HG03520 (cell line): Measurements from ENCODE around the gene MYRIP.
"Not testable (repeated sequence)": the region's sequence is repeated elsewhere in the genome, so short reads cannot be mapped to it uniquely, and the experiment has no call there.

Source experiments
- ATAC-seq: cut with Tn5 transposase; IDR thresholded peaks from one replicate; pipeline ENCODE4 v1.9.1; 2021; ENCODE audit warnings: mild to moderate bottlenecking, moderate library complexity; ENCODE audit not compliant: unreplicated experiment

The MYRIP gene

GRCh38 chr3:40077139-40077538 is 267.7 kb downstream of the MYRIP start:
- ATAC-seq = not testable (repeated sequence)

DNA sequence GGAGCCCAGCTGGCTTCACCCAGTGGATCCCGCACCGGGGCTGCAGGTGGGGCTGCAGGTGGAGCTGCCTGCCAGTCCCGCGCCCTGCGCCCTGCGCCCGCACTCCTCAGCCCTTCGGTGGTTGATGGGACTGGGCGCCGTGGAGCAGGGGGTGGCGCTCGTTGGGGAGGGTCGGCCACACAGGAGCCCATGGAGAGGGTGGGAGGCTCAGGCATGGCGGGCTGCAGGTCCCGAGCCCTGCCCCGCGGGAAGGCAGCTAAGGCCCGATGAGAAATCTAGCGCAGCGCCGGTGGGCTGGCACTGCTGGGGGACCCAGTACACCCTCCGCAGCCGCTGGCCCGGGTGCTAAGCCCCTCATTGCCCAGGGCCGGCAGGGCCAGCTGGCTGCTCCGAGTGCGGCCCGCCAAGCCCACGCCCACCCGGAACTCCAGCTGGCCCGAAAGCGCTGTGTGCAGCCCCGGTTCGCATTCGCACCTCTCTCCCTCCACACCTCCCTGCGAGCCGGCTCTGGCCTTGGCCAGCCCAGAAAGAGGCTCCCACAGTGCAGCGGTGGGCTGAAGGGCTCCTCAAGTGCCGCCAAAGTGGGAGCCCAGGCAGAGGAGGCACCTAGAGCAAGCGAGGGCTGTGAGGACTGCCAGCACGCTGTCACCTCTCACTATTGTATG is 268.6 kb downstream of the MYRIP start:
- not testable (repeated sequence) for ATAC-seq

- ATAC-seq = no peak
Observed at GRCh38 chr3:40078590-40078989, 269.2 kb downstream of the MYRIP start.

GRCh38 chr3:40079203-40079846 is 269.9 kb downstream of the MYRIP start:
- no peak for ATAC-seq

DNA sequence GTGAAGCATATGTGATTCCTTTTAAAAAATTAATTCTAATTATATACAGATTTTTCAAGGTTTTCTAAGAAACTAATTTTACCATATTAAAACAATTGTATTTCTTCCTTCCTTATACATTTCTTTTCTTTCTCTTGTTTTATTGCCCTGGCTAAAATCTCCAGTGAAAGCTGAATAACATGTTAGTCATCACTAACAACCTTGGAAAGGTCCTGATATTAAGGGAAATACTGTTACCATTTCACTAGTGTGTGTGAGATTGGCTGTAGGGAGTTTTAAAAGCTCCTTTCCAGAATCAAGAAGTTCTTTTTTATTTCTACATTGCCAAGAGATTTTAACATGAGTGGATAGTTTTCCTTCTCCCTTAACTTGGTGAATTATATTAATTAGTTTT is 270.4 kb downstream of the MYRIP start:
- no peak for ATAC-seq

DNA sequence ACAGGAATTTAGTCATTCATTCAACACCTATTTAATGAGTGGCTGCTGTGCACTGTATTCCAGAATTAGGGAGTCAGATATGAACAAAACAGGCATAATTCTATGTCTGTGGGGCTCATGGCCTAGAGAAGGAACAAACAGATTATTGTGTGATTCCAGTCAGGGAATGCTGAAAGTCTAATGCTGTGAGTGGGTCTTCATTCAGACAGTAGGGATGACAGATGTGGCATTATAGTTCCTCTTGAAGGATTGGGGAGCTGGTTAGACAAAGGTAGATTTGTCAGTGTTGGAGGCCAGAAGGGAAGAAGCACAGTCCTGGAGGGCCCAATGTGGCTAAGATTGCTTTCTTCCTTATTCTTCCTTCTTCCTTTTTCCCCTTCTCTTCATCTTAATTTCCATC is 273.7 kb downstream of the MYRIP start:
- ATAC-seq = no peak

DNA sequence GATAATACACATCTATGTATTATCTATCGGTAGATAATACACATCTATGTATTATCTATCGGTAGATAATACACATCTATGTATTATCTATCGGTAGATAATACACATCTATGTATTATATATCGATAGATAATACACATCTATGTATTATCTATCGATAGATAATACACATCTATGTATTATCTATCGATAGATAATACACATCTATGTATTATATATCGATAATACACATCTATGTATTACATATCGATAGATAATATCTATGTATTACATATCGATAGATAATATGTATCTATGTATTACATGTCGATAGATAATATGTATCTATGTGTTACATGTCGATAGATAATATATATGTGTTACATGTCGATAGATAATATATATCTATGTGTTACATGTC is 275.0 kb downstream of the MYRIP start:
- not testable (repeated sequence) for ATAC-seq

DNA sequence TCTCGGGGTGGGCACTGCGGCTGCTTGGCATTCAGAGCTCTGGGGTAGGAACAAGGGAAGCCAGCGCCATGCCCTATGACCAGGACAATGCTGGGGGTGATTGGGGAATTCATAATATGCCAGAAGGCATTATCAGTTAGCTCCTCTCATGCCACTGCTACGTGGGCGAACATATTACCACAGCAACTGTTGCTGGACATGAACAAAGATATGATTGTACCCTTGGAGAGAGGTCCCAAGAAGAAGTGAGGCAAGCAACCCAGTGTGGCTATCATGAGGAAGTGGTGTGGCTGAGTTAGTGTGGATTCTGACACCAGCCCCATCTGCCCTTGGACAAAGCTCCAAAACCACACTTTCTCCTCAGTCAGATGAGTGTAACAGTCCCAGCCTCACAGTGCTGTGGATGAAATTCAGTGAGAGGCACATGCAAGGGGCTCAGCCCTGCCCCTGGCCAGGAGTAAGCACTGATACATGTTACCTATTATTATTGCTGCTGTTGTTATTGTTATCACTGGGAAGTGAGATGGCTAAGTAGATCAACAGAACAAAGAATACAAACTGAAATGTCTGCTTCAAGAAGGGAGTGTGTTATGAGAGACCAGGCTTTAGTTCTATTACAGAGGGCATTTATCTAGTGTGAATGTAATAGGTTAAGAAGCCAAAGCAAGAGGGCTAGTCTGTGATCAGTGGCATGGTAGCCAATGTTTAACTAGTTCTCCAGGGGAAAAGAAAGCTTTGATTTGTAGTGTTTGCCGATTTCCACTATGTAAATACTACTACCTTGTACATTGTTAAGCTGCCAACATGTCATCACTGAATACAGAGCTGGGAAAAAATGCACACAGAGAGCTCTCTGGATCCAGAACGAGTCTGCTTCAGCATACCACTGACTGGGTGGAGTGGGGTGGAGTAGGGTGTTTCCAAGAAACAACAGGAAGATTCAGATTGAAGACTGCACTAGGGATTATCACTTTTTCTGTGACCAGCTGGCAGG is 277.8 kb downstream of the MYRIP start:
- ATAC-seq = no peak

- no peak for ATAC-seq
Observed at GRCh38 chr3:40088527-40089170, 279.2 kb downstream of the MYRIP start.

DNA sequence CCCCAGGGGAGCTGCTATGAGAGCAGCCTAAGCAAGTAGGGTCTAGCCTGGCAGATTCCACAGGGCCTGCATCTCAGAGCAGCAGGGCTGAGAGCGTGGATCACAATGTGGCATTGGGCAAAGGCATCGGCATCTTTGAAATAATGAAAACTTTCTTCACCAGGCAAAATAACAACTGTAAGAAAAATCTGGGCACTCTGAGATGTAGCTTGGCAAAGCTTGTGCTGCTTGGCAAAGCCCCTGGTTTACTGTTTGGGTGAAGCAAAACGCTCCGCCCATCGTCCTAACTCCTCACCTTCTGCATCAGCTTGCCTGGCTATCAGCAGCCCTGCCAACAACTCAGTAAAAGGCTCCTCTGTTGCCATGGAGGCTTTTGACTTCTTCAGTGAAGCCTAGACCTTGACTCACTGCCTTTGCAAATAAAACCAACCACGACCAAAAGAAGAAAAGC is 287.3 kb downstream of the MYRIP start:
- no peak for ATAC-seq

DNA sequence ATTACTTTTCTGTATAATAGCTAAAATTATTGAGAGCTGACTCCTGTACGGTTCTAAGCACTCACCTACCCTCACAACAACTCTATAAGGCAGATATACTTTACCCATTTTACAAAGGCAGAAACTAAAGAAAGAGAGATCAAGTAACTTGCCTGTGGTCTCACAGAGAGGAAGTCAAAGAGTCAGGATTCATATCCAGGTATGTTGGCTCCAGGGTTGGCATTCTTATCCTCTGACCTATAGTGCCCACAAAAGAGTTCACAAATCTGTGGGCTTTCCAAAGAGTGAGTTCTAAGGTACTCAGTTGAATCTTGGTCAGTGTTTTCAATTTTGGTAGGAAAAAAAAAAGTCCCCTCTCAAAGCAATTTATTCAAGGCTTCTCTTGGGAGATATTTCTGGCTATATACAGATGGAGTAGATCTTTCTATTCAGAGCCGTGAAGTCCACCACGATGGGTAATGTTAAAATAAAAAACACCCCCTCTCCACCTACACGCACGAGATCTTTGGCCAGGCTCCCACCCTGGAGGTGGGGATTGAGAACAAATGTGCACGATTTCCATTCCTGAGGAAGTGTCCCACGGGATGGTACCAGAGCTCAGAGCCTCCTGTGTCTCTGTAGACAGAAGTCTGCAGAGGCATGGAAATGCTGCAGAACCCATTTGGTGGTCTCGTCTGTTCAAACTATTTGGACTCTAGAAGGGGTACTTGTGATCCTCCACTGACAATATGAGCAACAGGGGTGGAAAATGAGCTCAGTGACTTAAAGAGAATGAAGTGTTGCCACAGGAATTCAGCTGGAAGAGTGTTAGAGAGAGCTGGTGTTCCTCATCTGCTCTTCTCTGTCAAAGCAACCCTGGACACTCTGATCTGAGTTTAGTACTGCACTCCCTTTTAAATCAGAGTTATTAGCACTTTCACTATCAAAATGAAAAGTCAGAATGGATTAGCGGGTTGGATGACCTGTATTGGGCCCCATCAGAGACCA is 288.0 kb downstream of the MYRIP start:
- ATAC-seq = no peak

GRCh38 chr3:40098261-40098759 is 288.9 kb downstream of the MYRIP start:
- no peak for ATAC-seq

DNA sequence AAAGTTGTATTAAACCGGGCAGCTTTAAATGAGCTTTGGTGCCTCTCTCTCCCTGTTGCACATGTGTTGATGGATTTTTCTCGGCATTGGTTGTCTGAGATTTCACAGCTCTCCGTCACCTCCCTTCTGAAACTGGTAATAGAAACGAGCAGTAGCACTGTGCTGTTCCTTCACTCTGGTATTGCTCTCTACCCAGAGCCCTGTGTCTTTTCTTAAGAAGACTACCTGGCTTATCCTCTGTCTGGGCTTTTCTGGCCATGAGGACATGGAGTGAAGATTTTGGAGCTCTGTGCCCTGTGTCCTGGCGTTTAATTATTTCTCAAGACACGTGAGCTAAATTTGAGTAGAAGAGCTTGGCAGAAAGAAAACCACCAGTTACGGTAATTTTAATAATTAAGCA is 290.5 kb downstream of the MYRIP start:
- no peak for ATAC-seq

DNA sequence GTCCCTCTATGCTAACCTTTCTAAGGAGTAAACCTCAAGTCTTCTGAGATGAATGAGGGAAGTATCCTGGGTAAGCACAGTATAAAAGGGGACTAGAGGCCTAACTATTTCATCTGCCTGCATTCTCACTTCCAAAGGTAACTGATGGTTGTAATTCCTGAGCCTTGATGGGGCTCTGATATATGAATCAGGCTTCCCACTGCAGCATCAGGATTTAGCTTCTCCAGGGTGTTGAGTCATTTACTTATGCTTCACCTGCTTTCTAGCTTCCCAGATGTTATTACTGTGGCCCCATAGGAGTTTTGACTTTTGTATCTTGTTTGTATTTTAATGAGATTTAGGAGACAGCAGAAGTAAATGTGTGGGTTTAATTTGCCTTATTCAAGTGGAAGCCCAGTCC is 292.8 kb downstream of the MYRIP start:
- no peak for ATAC-seq

DNA sequence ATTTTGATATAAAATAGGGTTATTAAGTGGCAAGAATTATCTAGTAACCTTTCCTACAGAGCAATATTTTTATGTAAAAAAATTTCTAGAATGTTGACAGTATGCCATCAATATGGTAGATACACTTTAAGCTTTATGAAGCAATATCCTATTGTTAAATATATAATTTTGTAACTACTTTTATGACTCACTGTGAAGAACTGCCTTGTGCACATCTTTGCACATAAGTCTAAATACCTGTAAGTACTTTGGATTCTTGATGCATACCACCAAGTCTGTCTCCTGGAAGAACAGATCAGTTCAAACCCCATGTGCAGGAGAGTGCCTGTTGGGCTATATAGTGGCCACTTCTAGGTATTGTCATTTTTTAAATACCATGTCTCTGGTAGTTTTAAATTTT is 294.4 kb downstream of the MYRIP start:
- ATAC-seq = no peak

DNA sequence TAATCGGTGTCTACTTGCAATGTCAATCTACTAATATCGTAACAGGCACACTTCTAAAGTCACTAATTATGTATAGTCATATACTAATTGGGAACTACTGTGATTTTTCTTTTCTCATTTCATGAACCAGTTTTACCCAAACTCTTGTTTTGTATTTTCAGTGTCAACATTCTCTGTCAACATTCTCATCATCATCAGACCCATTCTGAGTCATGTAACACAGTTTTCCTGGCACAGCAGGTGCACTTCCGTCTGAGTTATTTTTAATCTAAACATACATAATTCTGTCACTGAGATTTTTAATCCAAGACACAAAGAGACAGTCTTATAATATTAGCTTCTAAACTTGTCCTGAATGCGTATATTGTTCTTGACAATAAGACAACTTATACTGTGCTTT is 295.0 kb downstream of the MYRIP start:
- no peak for ATAC-seq

- ATAC-seq = no peak
Observed at GRCh38 chr3:40108643-40109042, 299.2 kb downstream of the MYRIP start.

DNA sequence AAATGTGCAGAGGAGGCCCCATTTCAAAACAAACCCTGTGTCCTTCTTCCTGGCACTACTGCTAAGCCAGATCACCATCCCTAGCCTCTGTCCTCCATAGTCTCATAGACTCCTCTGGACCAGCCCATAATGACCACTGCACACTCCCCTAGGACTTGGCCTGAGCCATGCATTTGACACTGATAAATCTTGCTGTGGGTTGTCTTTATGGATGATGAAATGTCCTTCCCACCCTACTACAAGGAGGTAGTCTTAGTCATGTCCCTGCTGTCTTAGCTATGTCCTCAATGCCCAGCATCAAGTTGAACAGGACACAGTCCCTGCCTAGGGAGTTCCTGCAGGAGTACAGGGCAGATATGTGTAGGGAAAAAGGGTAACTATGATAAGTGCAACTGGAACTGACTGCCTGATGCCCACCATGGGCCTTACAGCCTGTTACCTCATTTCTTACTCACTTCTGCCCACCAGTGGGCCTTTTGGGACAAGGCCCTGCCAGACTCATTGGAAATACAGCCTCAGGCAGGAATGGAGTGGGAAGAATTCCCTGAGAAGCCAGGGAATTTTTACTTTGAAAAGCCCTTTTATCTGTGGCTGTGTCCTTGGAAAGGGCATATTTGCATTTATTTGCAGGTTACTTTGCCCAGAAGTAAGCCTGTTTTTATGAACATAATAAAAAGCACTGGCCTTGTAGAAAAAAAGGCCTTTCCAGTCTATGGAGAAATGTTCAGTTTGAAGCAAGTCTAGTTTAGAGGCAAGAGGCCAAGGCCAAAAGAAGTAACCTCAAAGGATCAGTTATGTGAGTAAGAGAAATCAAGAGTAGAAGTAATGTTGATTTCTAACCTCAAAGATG is 300.5 kb downstream of the MYRIP start:
- ATAC-seq = no peak
